Thoracic aorta (tissue), 2 donors: ENCODE results near the gene GJD2. TPM values are rescaled to one million over a fixed set of nuclear protein-coding genes. Genes with fewer than 3 reads are reported as not detected.

Experiments used
- ATAC-seq: fragments of 150-250 bp; one replicate; pipeline ENCODE4 v1.8.0; 2017; ENCODE audit warnings: low read depth; ENCODE audit not compliant: insufficient number of reproducible peaks, low FRiP score
- DNase-seq: peaks from one replicate; pipeline ENCODE4 v3.0.0-alpha.2; 2020; ENCODE audit warnings: low spot score
- H3K27ac ChIP-seq, 2 donors: fragments of 200-600 bp; sonication (generic); 1 replicate in 1 of 2; 2 replicates in 1 of 2; pipeline ENCODE4 v1.5.1; 2016; ENCODE audit warnings: mild to moderate bottlenecking in 2 of 2, moderate library complexity in 2 of 2
- H3K27me3 ChIP-seq: fragments of 200-600 bp; sonication (generic); replicated peaks from 2 replicates; pipeline ENCODE4 v1.6.0; 2016; ENCODE audit warnings: mild to moderate bottlenecking; ENCODE audit not compliant: insufficient read depth
- H3K36me3 ChIP-seq: fragments of 200-600 bp; sonication (generic); one replicate; pipeline ENCODE4 v1.5.1; 2016
- H3K4me1 ChIP-seq, 2 donors: fragments of 200-600 bp; sonication (generic); 1 replicate in 1 of 2; 2 replicates in 1 of 2; pipeline versions ENCODE4 v1.5.1 to v1.6.0; 2016; ENCODE audit warnings: low read depth in 2 of 2, mild to moderate bottlenecking in 1 of 2; ENCODE audit not compliant: control insufficient read depth in 1 of 2
- H3K4me3 ChIP-seq: fragments of 200-600 bp; sonication (generic); 2 replicates; pipeline ENCODE4 v1.5.1; 2016; ENCODE audit warnings: mild to moderate bottlenecking
- H3K9me3 ChIP-seq: fragments of 200-600 bp; sonication (generic); 2 replicates; pipeline ENCODE4 v1.5.1; 2016
- CTCF ChIP-seq: fragments of 200-600 bp; sonication (generic); IDR thresholded peaks from one replicate; pipeline ENCODE4 v1.5.1; 2019; ENCODE audit warnings: antibody characterized with exemption
- total RNA-seq, 2 donors: library from RNA; depleted of rRNA; stranded (reverse); fragments of >200 nt; gene quantifications; one replicate each; pipeline versions ENCODE4 v1.1.0 to v1.2.3, GENCODE V29; 2016

Gene GJD2
- total RNA-seq, 2 donors from 2014 or later: not detected

- no peak overlapping the region for H3K4me3 ChIP-seq
- H3K27ac ChIP-seq: no peak overlapping the region
- ATAC-seq (no peak), DNase-seq (no peak)
- H3K4me1 ChIP-seq: no peaks in the 10 kb centered on the region
- no peaks in the 10 kb centered on the region for H3K27me3 ChIP-seq
- no peak for TF ChIP-seq CTCF
- H3K9me3 ChIP-seq: no peaks in the 10 kb centered on the region
- H3K36me3 ChIP-seq: no peaks in the 10 kb centered on the region
Observed at GRCh38 chr15:34739346-34739745, 15.5 kb downstream of the GJD2 start.

GRCh38 chr15:34738002-34738401, 16.8 kb downstream of the GJD2 start:
- TF ChIP-seq CTCF: no peak
- Histone ChIP-seq H3K27me3 (no peaks in the 10 kb centered on the region), H3K4me1 (no peaks in the 10 kb centered on the region), H3K36me3 (no peaks in the 10 kb centered on the region), H3K9me3 (no peaks in the 10 kb centered on the region), H3K27ac (no peak overlapping the region), H3K4me3 (no peak overlapping the region)
- DNase-seq: no peak
- ATAC-seq: no peak

- Histone ChIP-seq H3K27me3 (no peaks in the 10 kb centered on the region), H3K4me1 (no peaks in the 10 kb centered on the region), H3K4me3 (no peak overlapping the region), H3K9me3 (no peaks in the 10 kb centered on the region), H3K36me3 (no peaks in the 10 kb centered on the region), H3K27ac (no peak overlapping the region)
- no peak for ATAC-seq
- no peak for TF ChIP-seq CTCF
- no peak for DNase-seq
Observed at GRCh38 chr15:34737477-34737876, 17.3 kb downstream of the GJD2 start.

- no peak overlapping the region for H3K27ac ChIP-seq
- no peaks in the 10 kb centered on the region for H3K36me3 ChIP-seq
- H3K9me3 ChIP-seq: no peaks in the 10 kb centered on the region
- H3K4me1 ChIP-seq: no peaks in the 10 kb centered on the region
- no peak for TF ChIP-seq CTCF
- no peak overlapping the region for H3K4me3 ChIP-seq
- ATAC-seq (no peak), DNase-seq (no peak)
- H3K27me3 ChIP-seq: no peaks in the 10 kb centered on the region
Observed at GRCh38 chr15:34734303-34734702, 20.5 kb downstream of the GJD2 start.

GRCh38 chr15:34733621-34734020, 21.2 kb downstream of the GJD2 start:
- Histone ChIP-seq H3K4me3 (no peak overlapping the region), H3K27me3 (no peaks in the 10 kb centered on the region), H3K27ac (no peak overlapping the region), H3K36me3 (no peaks in the 10 kb centered on the region), H3K9me3 (no peaks in the 10 kb centered on the region), H3K4me1 (no peaks in the 10 kb centered on the region)
- DNase-seq: no peak
- ATAC-seq: no peak
- TF ChIP-seq CTCF: no peak
